Lung (tissue), 11 donors: ENCODE results near the gene LASP1NB.

Experiments
- ATAC-seq: fragments of 200-7000 bp; cut with Tn5 transposase; one replicate; pipeline ENCODE4 v1.9.1; 2020; ENCODE audit warnings: moderate number of reproducible peaks; ENCODE audit not compliant: insufficient read depth, low FRiP score
- DNase-seq, 3 donors: peaks; one replicate each; pipeline ENCODE4 v3.0.0-alpha.2; 2013 to 2017
- H3K27ac ChIP-seq, 2 donors: one replicate each; pipeline ENCODE4 v1.5.1; 2013; ENCODE audit warnings: mild to moderate bottlenecking in 2 of 2, moderate library complexity in 2 of 2, control low read depth in 1 of 2, inconsistent platforms in 1 of 2, low read depth in 1 of 2, low read length in 1 of 2
- H3K27me3 ChIP-seq, 3 donors: one replicate each; pipeline ENCODE4 v1.5.1; 2013; ENCODE audit warnings: low read length in 2 of 3; ENCODE audit not compliant: control insufficient read depth in 3 of 3, insufficient read depth in 3 of 3
- H3K36me3 ChIP-seq, 4 donors: one replicate each; pipeline ENCODE4 v1.5.1; 2013; ENCODE audit warnings: low read length in 4 of 4, mild to moderate bottlenecking in 1 of 4, moderate library complexity in 1 of 4; ENCODE audit not compliant: control insufficient read depth in 4 of 4, insufficient read depth in 4 of 4
- H3K4me1 ChIP-seq, 5 donors: one replicate each; pipeline ENCODE4 v1.5.1; 2013; ENCODE audit warnings: low read length in 5 of 5, mild to moderate bottlenecking in 2 of 5, moderate library complexity in 1 of 5; ENCODE audit not compliant: control insufficient read depth in 5 of 5, insufficient read depth in 5 of 5
- H3K4me3 ChIP-seq: one replicate; pipeline ENCODE4 v1.5.1; 2013; ENCODE audit warnings: mild to moderate bottlenecking, control low read depth, moderate library complexity
- H3K9ac ChIP-seq, 2 donors: one replicate each; pipeline ENCODE4 v1.5.1; 2013; ENCODE audit warnings: low read length in 2 of 2, control low read depth in 1 of 2; ENCODE audit not compliant: insufficient read depth in 1 of 2
- H3K9me3 ChIP-seq, 4 donors: one replicate each; pipeline ENCODE4 v1.5.1; 2013; ENCODE audit warnings: low read length in 3 of 4, mild to moderate bottlenecking in 1 of 4, moderate library complexity in 1 of 4; ENCODE audit not compliant: control insufficient read depth in 4 of 4, insufficient read depth in 3 of 4
- CTCF ChIP-seq: IDR thresholded peaks from 2 replicates; pipeline ENCODE4 v1.5.1; 2012; ENCODE audit warnings: mild to moderate bottlenecking; ENCODE audit errors: control extremely low read depth, extremely low read depth
- WGBS, 2 donors: extraction: QIAGEN DNeasy Blood & Tissue Kit; methylation state at CpG; one replicate each; pipeline ENCODE4 v1.1.7; 2013; 5-methylcytosine and 5-hydroxymethylcytosine counted together
- donor health status: control.
- donor health status: control.
- donor health status: Bipolar disorder and iron deficiency.
- donor health status: healthy.
- donor health status: DM: yes; HTN: yes; CAD: no.

LASP1NB gene

GRCh38 chr17:38888842-38889241 is 36.6 kb upstream of the LASP1NB start:
- TF ChIP-seq CTCF, result no peak
- 91% methylated on average over 9 of the region's 9 CpGs for WGBS, 2 donors
- peaks cover 0 to 35% (median 6%) of the 10 kb centered on the region in 5 donors for H3K4me1 ChIP-seq

GRCh38 chr17:38889745-38890409 is 35.5 kb upstream of the LASP1NB start:
- Histone ChIP-seq H3K27ac (peak overlapping the region in 1 of 2 donors; percentile 55), H3K4me3 (no peak overlapping the region), H3K9me3 (no peaks in the 10 kb centered on the region), H3K27me3 (no peaks in the 10 kb centered on the region), H3K4me1 (peaks cover 0 to 38% (median 6%) of the 10 kb centered on the region in 5 donors), H3K36me3 (peaks cover 0 to 67% (median 26%) of the 10 kb centered on the region in 4 donors), H3K9ac (no peak overlapping the region)
- no peak for DNase-seq
- 75 to 82% methylated on average over 12 of the region's 12 CpGs for WGBS, 2 donors
- ATAC-seq, result no peak
- TF ChIP-seq CTCF, result no peak

More at GRCh38 chr17:38888842-38889241, 36.6 kb upstream of the LASP1NB start:
- Histone ChIP-seq H3K4me3 (no peak overlapping the region), H3K27ac (no peak overlapping the region), H3K9me3 (no peaks in the 10 kb centered on the region), H3K9ac (no peak overlapping the region), H3K36me3 (peaks cover 0 to 61% (median 25%) of the 10 kb centered on the region in 4 donors), H3K27me3 (no peaks in the 10 kb centered on the region)
- DNase-seq (no peak), ATAC-seq (no peak)

DNA sequence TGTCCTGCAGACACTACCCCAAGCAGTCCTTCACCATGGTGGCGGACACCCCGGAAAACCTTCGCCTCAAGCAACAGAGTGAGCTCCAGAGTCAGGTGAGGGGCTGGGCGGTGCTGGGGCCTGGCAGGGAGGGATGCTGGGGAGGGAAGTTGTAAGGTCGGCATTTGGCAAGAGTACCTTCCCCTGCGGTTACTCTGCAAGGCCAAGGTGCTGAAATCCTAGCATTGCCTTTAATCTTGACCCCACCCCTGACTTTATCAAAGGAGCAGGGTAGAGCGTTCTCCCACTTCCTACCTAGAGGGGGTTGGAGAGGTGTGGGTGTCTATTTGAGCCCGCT is 35.0 kb upstream of the LASP1NB start:
- peak overlapping the region in 1 of 2 donors; percentile 55 for H3K27ac ChIP-seq
- no peak for DNase-seq
- peaks cover 0 to 64% (median 26%) of the 10 kb centered on the region in 4 donors for H3K36me3 ChIP-seq

More for the DNA sequence above, 35.0 kb upstream of the LASP1NB start:
- H3K4me1 ChIP-seq, result peaks cover 0 to 33% (median 6%) of the 10 kb centered on the region in 5 donors
- TF ChIP-seq CTCF, result no peak
- H3K4me3 ChIP-seq, result no peak overlapping the region
- WGBS, 2 donors, result 60 to 73% methylated on average over 8 of the region's 8 CpGs
- ATAC-seq, result no peak
- no peaks in the 10 kb centered on the region for H3K9me3 ChIP-seq
- no peak overlapping the region for H3K9ac ChIP-seq
- H3K27me3 ChIP-seq, result no peaks in the 10 kb centered on the region
